Kidney epithelial cell (primary cell): Measurements from ENCODE around the gene SMPD2. TPM values are rescaled to one million over a fixed set of nuclear protein-coding genes. Genes with fewer than 3 reads are reported as not detected.

Source experiments
- DNase-seq: peaks from one replicate; pipeline ENCODE4 v3.0.0-alpha.2; 2010; ENCODE audit warnings: low read depth
- H3K27me3 ChIP-seq: 2 replicates; pipeline ENCODE4 v1.6.0; 2011; ENCODE audit warnings: low read length; ENCODE audit not compliant: control insufficient read depth, insufficient read depth
- H3K36me3 ChIP-seq: 2 replicates; pipeline ENCODE4 v1.5.1; 2011; ENCODE audit warnings: low read length; ENCODE audit not compliant: control insufficient read depth, insufficient read depth
- H3K4me3 ChIP-seq: 2 replicates; pipeline ENCODE4 v1.5.1; 2011; ENCODE audit warnings: low read depth, mild to moderate bottlenecking, control low read depth, low read length
- CTCF ChIP-seq: IDR thresholded peaks from 2 replicates; pipeline ENCODE4 v1.5.1; 2011; ENCODE audit warnings: mild to moderate bottlenecking, moderate library complexity, low read length, control low read depth, inconsistent platforms; ENCODE audit not compliant: insufficient read depth, poor library complexity, severe bottlenecking
- total RNA-seq: library from RNA; depleted of rRNA; stranded (reverse); fragments of >200 nt; gene quantifications from 2 replicates; pipeline ENCODE4 v1.2.3, GENCODE V29; 2015

Gene SMPD2
- total RNA-seq, 1 donor from 2014 or later: 17.0 TPM

- no peak overlapping the region for H3K4me3 ChIP-seq
- H3K36me3 ChIP-seq: peaks cover 4% of the 10 kb centered on the region
- DNase-seq: no peak
- TF ChIP-seq CTCF: no peak
- H3K27me3 ChIP-seq: no peaks in the 10 kb centered on the region
Observed at GRCh38 chr6:109469591-109470189, 29.2 kb downstream of the SMPD2 start.

GRCh38 chr6:109471105-109471810 lies 30.7 kb downstream of the SMPD2 start:
- Histone ChIP-seq H3K27me3 (no peaks in the 10 kb centered on the region), H3K4me3 (no peak overlapping the region), H3K36me3 (peaks cover 6% of the 10 kb centered on the region)
- no peak for DNase-seq
- TF ChIP-seq CTCF: no peak

- no peak for DNase-seq
- H3K36me3 ChIP-seq: peaks cover 6% of the 10 kb centered on the region
- TF ChIP-seq CTCF: no peak
- H3K4me3 ChIP-seq: no peak overlapping the region
- H3K27me3 ChIP-seq: no peaks in the 10 kb centered on the region
Observed at GRCh38 chr6:109472132-109472995, 31.8 kb downstream of the SMPD2 start.

GRCh38 chr6:109473120-109473519 lies 32.6 kb downstream of the SMPD2 start:
- Histone ChIP-seq H3K36me3 (peaks cover 8% of the 10 kb centered on the region), H3K4me3 (no peak overlapping the region), H3K27me3 (no peaks in the 10 kb centered on the region)
- TF ChIP-seq CTCF: no peak
- DNase-seq: no peak

GRCh38 chr6:109474995-109475394 lies 34.5 kb downstream of the SMPD2 start:
- no peak for TF ChIP-seq CTCF
- Histone ChIP-seq H3K36me3 (peaks cover 9% of the 10 kb centered on the region), H3K4me3 (no peak overlapping the region), H3K27me3 (no peaks in the 10 kb centered on the region)
- no peak for DNase-seq
